HG03575 (cell line): ENCODE data around the gene RNASE13.

ENCODE experiments used
- ATAC-seq: cut with Tn5 transposase; IDR thresholded peaks from one replicate; pipeline ENCODE4 v1.9.1; 2021; ENCODE audit not compliant: unreplicated experiment, insufficient number of reproducible peaks, low FRiP score; ENCODE audit errors: extremely low read depth

RNASE13 gene

GRCh38 chr14:21068521-21069387, 34.1 kb upstream of the RNASE13 start:
- ATAC-seq = no peak

- no peak for ATAC-seq
Observed at GRCh38 chr14:21066882-21067502, 32.4 kb upstream of the RNASE13 start.

GRCh38 chr14:21063479-21063878, 28.9 kb upstream of the RNASE13 start:
- no peak for ATAC-seq

- no peak for ATAC-seq
Observed at GRCh38 chr14:21061347-21061668, 26.7 kb upstream of the RNASE13 start.

GRCh38 chr14:21060614-21061346, 26.2 kb upstream of the RNASE13 start:
- ATAC-seq = no peak

- no peak for ATAC-seq
Observed at GRCh38 chr14:21059842-21060613, 25.4 kb upstream of the RNASE13 start.

- no peak for ATAC-seq
Observed at GRCh38 chr14:21058903-21059302, 24.3 kb upstream of the RNASE13 start.

- no peak for ATAC-seq
Observed at GRCh38 chr14:21057803-21058675, 23.4 kb upstream of the RNASE13 start, which contains the start of gene RNASE8. Gene RNASE8, plus strand, starts transcription at chr14:21057822. Its CDS starts 71 bp downstream, at chr14:21057893.

- no peak for ATAC-seq
Observed at GRCh38 chr14:21056520-21057163, 22.0 kb upstream of the RNASE13 start.

- ATAC-seq = no peak
Observed at GRCh38 chr14:21055432-21056117, 21.0 kb upstream of the RNASE13 start.

- no peak for ATAC-seq
Observed at GRCh38 chr14:21054768-21055145, 20.1 kb upstream of the RNASE13 start.

- no peak for ATAC-seq
Observed at GRCh38 chr14:21054123-21054767, 19.6 kb upstream of the RNASE13 start.

GRCh38 chr14:21053184-21054122, 18.8 kb upstream of the RNASE13 start:
- no peak for ATAC-seq

- ATAC-seq = no peak
Observed at GRCh38 chr14:21050597-21050996, 16.0 kb upstream of the RNASE13 start.

GRCh38 chr14:21049271-21049673, 14.7 kb upstream of the RNASE13 start:
- ATAC-seq = no peak

- ATAC-seq = no peak
Observed at GRCh38 chr14:21048638-21049037, 14.0 kb upstream of the RNASE13 start.
